ENCODE results near the gene PTPRM. TPM values are rescaled to one million over a fixed set of nuclear protein-coding genes. Genes with fewer than 3 reads are reported as not detected.

Gene PTPRM
- polyA plus RNA-seq, 1 donor from 2014 or later: 126 TPM

GRCh38 chr18:7750095-7750663, 183.1 kb downstream of the PTPRM start:
- Histone ChIP-seq H3K27me3 (ENCODE audit: insufficient read depth, low read depth, low read length) (no peaks in the 10 kb centered on the region), H3K79me2 (replicated peaks; ENCODE audit: insufficient read depth, low read length) (no peaks in the 10 kb centered on the region), H3K27ac (ENCODE audit: low read length) (no peak overlapping the region), H4K20me1 (ENCODE audit: insufficient read depth) (no peaks in the 10 kb centered on the region), H3K4me2 (ENCODE audit: low read length) (no peak overlapping the region), H3K36me3 (ENCODE audit: insufficient read depth, low read length) (no peaks in the 10 kb centered on the region), H3K9me3 (ENCODE audit: low read length) (no peaks in the 10 kb centered on the region), H3K4me3 (ENCODE audit: low read length) (no peak overlapping the region), H2AFZ (ENCODE audit: low read depth, low read length) (no peak overlapping the region), H3K9me2 (ENCODE audit: insufficient read depth, low read length) (no peaks in the 10 kb centered on the region), H3F3A (ENCODE audit: insufficient read depth, low read length, poor library complexity, severe bottlenecking) (no peaks in the 10 kb centered on the region), H3K9ac (ENCODE audit: low read length) (no peak overlapping the region)
- no peak for TF ChIP-seq CTCF (IDR thresholded peaks at IDR 0.05; ENCODE audit: poor library complexity, severe bottlenecking)

GRCh38 chr18:7750966-7751365, 183.8 kb downstream of the PTPRM start:
- no peaks in the 10 kb centered on the region for H3K9me3 ChIP-seq (ENCODE audit: low read length)
- no peaks in the 10 kb centered on the region for H3K79me2 ChIP-seq (replicated peaks; ENCODE audit: insufficient read depth, low read length)
- H3K27me3 ChIP-seq (ENCODE audit: insufficient read depth, low read depth, low read length): no peaks in the 10 kb centered on the region
- no peak overlapping the region for H3K27ac ChIP-seq (ENCODE audit: low read length)
- no peaks in the 10 kb centered on the region for H3K36me3 ChIP-seq (ENCODE audit: insufficient read depth, low read length)
- no peak overlapping the region for H3K4me2 ChIP-seq (ENCODE audit: low read length)
- H3K4me3 ChIP-seq (ENCODE audit: low read length): no peak overlapping the region
- no peaks in the 10 kb centered on the region for H3F3A ChIP-seq (ENCODE audit: insufficient read depth, low read length, poor library complexity, severe bottlenecking)
- H2AFZ ChIP-seq (ENCODE audit: low read depth, low read length): no peak overlapping the region
- TF ChIP-seq EP300 (conservative IDR thresholded peaks at IDR 0.05; ENCODE audit: poor library complexity, severe bottlenecking) (no peak), MXI1 (conservative IDR thresholded peaks at IDR 0.05; ENCODE audit: poor library complexity, severe bottlenecking) (no peak), REST (IDR thresholded peaks at IDR 0.05; ENCODE audit: borderline replicate concordance) (no peak), SMC3 (conservative IDR thresholded peaks at IDR 0.05; ENCODE audit: poor library complexity) (no peak), CTCF (IDR thresholded peaks at IDR 0.05; ENCODE audit: poor library complexity, severe bottlenecking) (no peak), TAF1 (IDR thresholded peaks at IDR 0.05; ENCODE audit: low read depth) (no peak), EZH2 (IDR thresholded peaks at IDR 0.05; ENCODE audit: borderline replicate concordance, insufficient read depth, low read length, poor library complexity, severe bottlenecking) (no peak), POLR2AphosphoS5 (IDR thresholded peaks at IDR 0.05) (no peak), RAD21 (conservative IDR thresholded peaks at IDR 0.05) (no peak)
- no peaks in the 10 kb centered on the region for H4K20me1 ChIP-seq (ENCODE audit: insufficient read depth)
- no peaks in the 10 kb centered on the region for H3K9me2 ChIP-seq (ENCODE audit: insufficient read depth, low read length)
- no peak overlapping the region for H3K9ac ChIP-seq (ENCODE audit: low read length)
